Measurements from ENCODE around the gene SCN3A.

DNA sequence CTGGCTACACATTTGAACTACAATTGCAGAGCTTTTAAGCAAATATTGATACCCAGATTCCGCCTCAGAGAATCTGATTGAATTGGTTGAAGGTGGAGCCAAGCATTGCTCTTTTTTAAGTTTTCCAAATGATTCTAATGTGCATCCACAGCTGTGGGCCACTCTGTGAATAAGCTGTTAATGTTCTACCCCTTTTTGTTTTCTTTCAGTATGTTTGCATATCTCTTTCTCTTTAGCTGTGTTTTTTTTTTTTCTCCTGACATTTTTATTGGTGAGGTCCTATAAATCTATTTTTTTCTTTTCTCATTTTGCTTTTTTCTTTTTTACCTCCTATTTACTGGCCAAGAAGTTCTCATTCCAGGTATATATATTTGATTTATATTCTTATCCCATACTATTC is 6.5 kb downstream of the SCN3A start:
- TF ChIP-seq, protein P1, sequence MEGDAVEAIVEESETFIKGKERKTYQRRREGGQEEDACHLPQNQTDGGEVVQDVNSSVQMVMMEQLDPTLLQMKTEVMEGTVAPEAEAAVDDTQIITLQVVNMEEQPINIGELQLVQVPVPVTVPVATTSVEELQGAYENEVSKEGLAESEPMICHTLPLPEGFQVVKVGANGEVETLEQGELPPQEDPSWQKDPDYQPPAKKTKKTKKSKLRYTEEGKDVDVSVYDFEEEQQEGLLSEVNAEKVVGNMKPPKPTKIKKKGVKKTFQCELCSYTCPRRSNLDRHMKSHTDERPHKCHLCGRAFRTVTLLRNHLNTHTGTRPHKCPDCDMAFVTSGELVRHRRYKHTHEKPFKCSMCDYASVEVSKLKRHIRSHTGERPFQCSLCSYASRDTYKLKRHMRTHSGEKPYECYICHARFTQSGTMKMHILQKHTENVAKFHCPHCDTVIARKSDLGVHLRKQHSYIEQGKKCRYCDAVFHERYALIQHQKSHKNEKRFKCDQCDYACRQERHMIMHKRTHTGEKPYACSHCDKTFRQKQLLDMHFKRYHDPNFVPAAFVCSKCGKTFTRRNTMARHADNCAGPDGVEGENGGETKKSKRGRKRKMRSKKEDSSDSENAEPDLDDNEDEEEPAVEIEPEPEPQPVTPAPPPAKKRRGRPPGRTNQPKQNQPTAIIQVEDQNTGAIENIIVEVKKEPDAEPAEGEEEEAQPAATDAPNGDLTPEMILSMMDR (IDR thresholded peaks at IDR 0.05): no peak
- TF ChIP-seq EP300 (IDR thresholded peaks at IDR 0.05): no peak
- no peak for TF ChIP-seq POLR2AphosphoS5 (IDR thresholded peaks at IDR 0.05)
